SK-N-SH (cell line): ENCODE results near the gene IGFL4. TPM values are rescaled to one million over a fixed set of nuclear protein-coding genes. Genes with fewer than 3 reads are reported as not detected.

Experiments
- CTCF ChIA-PET: fragments of 300-600, 350-600 bp; formaldehyde crosslinking; extraction: SDS; loops from one replicate; lab custom pipeline; 2021; lab: Yijun Ruan, JAX
- POLR2A ChIA-PET: fragments of 350-600 bp; sonication (Branson Sonifier 250); formaldehyde crosslinking; extraction: SDS; loops from one replicate; lab custom pipeline; 2020; ENCODE audit warnings: antibody characterized with exemption, inconsistent platforms; lab: Yijun Ruan, JAX
- DNase-seq: peaks from one replicate; pipeline ENCODE4 v3.0.0; 2012
- H2AFZ ChIP-seq: fragments of 200-600 bp; sonication (generic); 2 replicates; pipeline ENCODE4 v1.8.1; 2016; ENCODE audit warnings: antibody characterized with exemption, mild to moderate bottlenecking, low read depth
- H3F3A ChIP-seq: fragments of 200-600 bp; sonication (generic); replicated peaks from 2 replicates; pipeline ENCODE3; 2016; ENCODE audit warnings: antibody characterized with exemption, mild to moderate bottlenecking; ENCODE audit not compliant: insufficient read depth
- H3K27ac ChIP-seq, 2 experiments: fragments of 200-500 bp in 1 of 2; fragments of 200-600 bp in 1 of 2; sonication (Bioruptor generic) in 1 of 2; sonication (generic), shearing (Covaris generic) in 1 of 2; 2 replicates each; pipeline versions ENCODE4 v1.5.1 to v1.6.1; 2014 to 2016; ENCODE audit warnings: low read depth in 2 of 2, inconsistent platforms in 1 of 2, low read length in 1 of 2, mild to moderate bottlenecking in 1 of 2, mixed read lengths in 1 of 2
- H3K27me3 ChIP-seq: fragments of 200-600 bp; sonication (generic), shearing (Covaris generic); 2 replicates; pipeline ENCODE4 v1.6.1; 2016; ENCODE audit warnings: mixed run types; ENCODE audit not compliant: insufficient read depth
- H3K36me3 ChIP-seq, 2 experiments: fragments of 200-500 bp in 1 of 2; fragments of 200-600 bp in 1 of 2; sonication (Bioruptor generic) in 1 of 2; sonication (generic) in 1 of 2; replicated peaks in 1 of 2; 2 replicates each; pipeline versions ENCODE3 to v1.5.1; 2014 to 2016; ENCODE audit warnings: low read length in 1 of 2, mild to moderate bottlenecking in 1 of 2; ENCODE audit not compliant: insufficient read depth in 2 of 2, control insufficient read depth in 1 of 2
- H3K4me1 ChIP-seq, 2 experiments: fragments of 200-500 bp in 1 of 2; fragments of 200-600 bp in 1 of 2; sonication (Bioruptor generic) in 1 of 2; sonication (generic), shearing (Covaris generic) in 1 of 2; 2 replicates each; pipeline versions ENCODE4 v1.5.1 to v1.6.1; 2014 to 2016; ENCODE audit warnings: low read depth in 1 of 2, low read length in 1 of 2, mixed run types in 1 of 2; ENCODE audit not compliant: insufficient read depth in 2 of 2, control insufficient read depth in 1 of 2
- H3K4me2 ChIP-seq: fragments of 200-600 bp; sonication (generic), shearing (Covaris generic); 2 replicates; pipeline ENCODE4 v1.6.1; 2017; ENCODE audit warnings: mixed run types
- H3K4me3 ChIP-seq, 2 experiments: fragments of 200-500 bp in 1 of 2; fragments of 200-600 bp in 1 of 2; sonication (Bioruptor generic) in 1 of 2; sonication (generic), shearing (Covaris generic) in 1 of 2; 2 replicates each; pipeline versions ENCODE4 v1.5.1 to v1.8.1; 2014 to 2016; ENCODE audit warnings: low read depth in 2 of 2, inconsistent platforms in 1 of 2, low read length in 1 of 2, mild to moderate bottlenecking in 1 of 2, mixed read lengths in 1 of 2, moderate library complexity in 1 of 2
- H3K79me2 ChIP-seq: fragments of 200-600 bp; sonication (generic); 2 replicates; pipeline ENCODE4 v1.8.1; 2017; ENCODE audit warnings: mild to moderate bottlenecking; ENCODE audit not compliant: insufficient read depth
- H3K9ac ChIP-seq: fragments of 200-600 bp; sonication (generic); 2 replicates; pipeline ENCODE4 v1.6.1; 2017; ENCODE audit warnings: mixed run types
- H3K9me2 ChIP-seq: fragments of 200-600 bp; sonication (generic); 2 replicates; pipeline ENCODE4 v1.6.1; 2017; ENCODE audit warnings: mixed run types
- H3K9me3 ChIP-seq: fragments of 200-600 bp; sonication (generic); 2 replicates; pipeline ENCODE4 v1.6.1; 2017; ENCODE audit warnings: mixed run types, mild to moderate bottlenecking, moderate library complexity
- H4K20me1 ChIP-seq: fragments of 200-600 bp; sonication (generic); 2 replicates; pipeline ENCODE4 v1.6.1; 2017; ENCODE audit warnings: mild to moderate bottlenecking, mixed run types; ENCODE audit not compliant: insufficient read depth
- CHD2 ChIP-seq: fragments of 150-350 bp; IDR thresholded peaks from 2 replicates; pipeline ENCODE4 v1.6.1; 2018; ENCODE audit warnings: low read length; ENCODE audit not compliant: partially characterized antibody
- CTCF ChIP-seq: fragments of 200-600 bp; sonication (generic); IDR thresholded peaks from 2 replicates; pipeline ENCODE4 v1.6.1; 2017; ENCODE audit warnings: antibody characterized with exemption, mild to moderate bottlenecking, moderate library complexity
- ELF1 ChIP-seq: IDR thresholded peaks from 2 replicates; pipeline ENCODE4 v1.4.0; 2012
- EP300 ChIP-seq, 2 experiments: IDR thresholded peaks; 2 replicates each; pipeline versions ENCODE4 v1.4.0 to v1.6.1; 2012; ENCODE audit warnings: borderline replicate concordance in 1 of 2, low read depth in 1 of 2, low read length in 1 of 2
- FOXJ3 ChIP-seq: sonication (generic); formaldehyde crosslinking; IDR thresholded peaks from 2 replicates; pipeline ENCODE4 v1.5.1; 2020; ENCODE audit warnings: mild to moderate bottlenecking, missing genetic modification reagents
- FOXM1 ChIP-seq: IDR thresholded peaks from 2 replicates; pipeline ENCODE4 v1.4.0; 2012; ENCODE audit warnings: low read depth, mild to moderate bottlenecking
- GABPA ChIP-seq: IDR thresholded peaks from 2 replicates; pipeline ENCODE4 v1.4.0; 2012; ENCODE audit warnings: low read depth, mild to moderate bottlenecking
- GATA2 ChIP-seq: sonication (generic); formaldehyde crosslinking; IDR thresholded peaks from 2 replicates; pipeline ENCODE4 v1.5.0; 2020; ENCODE audit warnings: mild to moderate bottlenecking, missing genetic modification reagents
- JUND ChIP-seq: IDR thresholded peaks from 2 replicates; pipeline ENCODE4 v1.4.0; 2012
- MAX ChIP-seq: IDR thresholded peaks from 2 replicates; pipeline ENCODE4 v1.4.0; 2012; ENCODE audit warnings: low read depth
- NFIC ChIP-seq: IDR thresholded peaks from 2 replicates; pipeline ENCODE4 v1.4.0; 2012; ENCODE audit warnings: borderline replicate concordance
- RAD21 ChIP-seq: IDR thresholded peaks from 2 replicates; pipeline ENCODE4 v1.6.1; 2012; ENCODE audit warnings: mild to moderate bottlenecking, low read length
- RFX5 ChIP-seq: IDR thresholded peaks from 2 replicates; pipeline ENCODE4 v1.6.1; 2012; ENCODE audit warnings: mild to moderate bottlenecking, improper control_type of control experiment, low read length
- SIN3A ChIP-seq: IDR thresholded peaks from 2 replicates; pipeline ENCODE4 v1.6.1; 2012; ENCODE audit warnings: low read depth, mild to moderate bottlenecking, low read length, moderate library complexity, borderline replicate concordance
- SMC3 ChIP-seq: IDR thresholded peaks from 2 replicates; pipeline ENCODE4 v1.6.1; 2012; ENCODE audit warnings: low read depth, low read length, improper control_type of control experiment
- TCF12 ChIP-seq: IDR thresholded peaks from 2 replicates; pipeline ENCODE4 v1.4.0; 2012
- TEAD4 ChIP-seq: IDR thresholded peaks from 2 replicates; pipeline ENCODE4 v1.4.0; 2012; ENCODE audit warnings: mild to moderate bottlenecking, borderline replicate concordance; ENCODE audit not compliant: insufficient read depth
- YY1 ChIP-seq: IDR thresholded peaks from 2 replicates; pipeline ENCODE4 v1.4.0; 2012; ENCODE audit warnings: low read depth, mild to moderate bottlenecking
- ZBTB33 ChIP-seq: IDR thresholded peaks from 2 replicates; pipeline ENCODE4 v1.4.0; 2012; ENCODE audit warnings: low read depth, borderline replicate concordance
- WGBS: methylation state at CpG from one replicate; pipeline ENCODE4 v1.1.6; 2017; ENCODE audit warnings: low lambda C conversion rate; 5-methylcytosine and 5-hydroxymethylcytosine counted together
- polyA plus RNA-seq, 3 experiments: library from polyadenylated mRNA; depleted of rRNA; stranded (reverse); fragments of >200 nt; gene quantifications; 2 replicates each; pipeline ENCODE4 v1.2.3, GENCODE V29; 2012
- TF ChIP-seq, protein P1 (sequence below): fragments of 150-350 bp; IDR thresholded peaks from 2 replicates; pipeline ENCODE4 v1.6.1; 2017; ENCODE audit warnings: antibody characterized with exemption, low read length, low read depth, borderline replicate concordance
- TF ChIP-seq, protein P2 (sequence below): IDR thresholded peaks from 2 replicates; pipeline ENCODE4 v1.4.0; 2012; ENCODE audit warnings: low read depth, borderline replicate concordance

IGFL4 gene
- polyA plus RNA-seq, 1 of the 3 experiments (the other 2 are of a cell fraction), result not detected

DNA sequence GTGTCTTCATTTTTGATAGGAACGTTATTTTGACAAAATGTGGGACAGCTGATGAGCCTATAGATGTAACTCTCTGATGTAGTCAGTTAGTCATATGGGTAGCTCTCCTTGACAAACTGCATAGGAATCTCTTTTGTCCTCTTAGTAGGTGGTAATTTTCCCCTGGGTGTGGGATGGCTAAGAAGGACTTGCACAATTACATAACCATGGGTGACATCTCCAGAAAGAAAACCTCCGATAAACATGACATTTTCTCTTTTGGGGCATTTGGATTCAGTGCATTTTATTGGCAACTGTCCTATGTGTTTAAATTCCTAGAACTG is 41.9 kb upstream of the IGFL4 start (continued):
- no peak for TF ChIP-seq NFIC
- TF ChIP-seq TEAD4, result no peak
- no peak for TF ChIP-seq TCF12
- TF ChIP-seq, protein P1, sequence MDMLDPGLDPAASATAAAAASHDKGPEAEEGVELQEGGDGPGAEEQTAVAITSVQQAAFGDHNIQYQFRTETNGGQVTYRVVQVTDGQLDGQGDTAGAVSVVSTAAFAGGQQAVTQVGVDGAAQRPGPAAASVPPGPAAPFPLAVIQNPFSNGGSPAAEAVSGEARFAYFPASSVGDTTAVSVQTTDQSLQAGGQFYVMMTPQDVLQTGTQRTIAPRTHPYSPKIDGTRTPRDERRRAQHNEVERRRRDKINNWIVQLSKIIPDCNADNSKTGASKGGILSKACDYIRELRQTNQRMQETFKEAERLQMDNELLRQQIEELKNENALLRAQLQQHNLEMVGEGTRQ, result no peak
- TF ChIP-seq ZBTB33, result no peak
- no peak for TF ChIP-seq JUND
- TF ChIP-seq RAD21, result no peak
- no peak for TF ChIP-seq FOXJ3 (CRISPR knock-in tag)
- no peak for TF ChIP-seq YY1
- no peak for TF ChIP-seq SMC3
- no peak for TF ChIP-seq FOXM1
- no peak for TF ChIP-seq GATA2 (CRISPR knock-in tag)
- no peak for TF ChIP-seq SIN3A
- TF ChIP-seq MAX, result no peak; the same call in 1 of the 2 replicates

DNA sequence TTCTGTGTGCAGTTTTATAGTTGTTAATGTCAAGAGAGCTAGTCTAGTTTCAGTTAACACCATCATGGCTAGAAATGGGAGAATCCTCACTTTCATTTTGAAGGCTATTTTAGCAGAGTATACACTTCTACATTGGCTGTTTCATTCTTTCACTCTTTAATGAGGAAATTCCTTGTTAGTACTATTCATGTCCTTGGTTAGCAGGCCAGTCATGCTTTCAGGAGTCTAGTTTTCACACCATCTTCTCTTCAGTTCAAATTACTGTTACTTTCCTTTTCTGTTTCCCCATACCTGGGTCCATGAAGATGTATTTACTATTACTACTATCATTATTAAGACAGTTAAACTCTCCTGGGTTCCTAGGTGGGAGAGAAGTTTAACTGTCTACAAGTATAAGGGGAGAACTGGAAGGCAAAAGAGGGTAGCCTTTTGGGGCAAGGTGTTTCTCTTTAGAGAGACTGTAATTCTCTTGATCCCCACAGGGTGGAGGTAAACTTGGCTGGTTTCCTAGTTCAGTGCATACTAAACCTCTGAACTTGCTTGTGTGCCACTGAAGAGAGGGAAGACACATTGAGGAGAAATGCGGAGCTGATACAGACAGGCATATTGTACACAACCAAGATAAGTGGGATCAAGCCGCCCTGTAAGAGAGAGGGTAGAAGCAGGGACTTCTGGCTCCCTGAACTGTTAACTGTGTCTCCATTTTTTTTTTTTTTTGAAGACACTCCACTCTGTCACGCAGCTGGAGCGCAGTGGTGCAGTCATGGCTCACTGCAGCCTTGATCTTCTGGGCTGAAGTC is 41.3 kb upstream of the IGFL4 start:
- POLR2A ChIA-PET, result interaction anchor here (0.9 kb wide), 1 partner anchor 110 kb away, joined by 3 read pairs; no protein-coding TSS in a partner anchor
- Histone ChIP-seq H3K4me2 (peak overlapping the region; percentile 66), H3K27ac (no peak overlapping the region)

More for the DNA sequence above, 41.3 kb upstream of the IGFL4 start:
- H3K9me3 ChIP-seq, result peaks cover 3% of the 10 kb centered on the region; the same call in 1 of the 2 replicates
- H3K4me1 ChIP-seq, result peaks cover 6 to 24% of the 10 kb centered on the region in 2 experiments; a peak in 2 of 4 replicates
- WGBS, result 24% methylated on average over 4 of the region's 4 CpGs
- peaks cover 3% of the 10 kb centered on the region for H3K27me3 ChIP-seq
- H3K79me2 ChIP-seq, result no peaks in the 10 kb centered on the region
- H4K20me1 ChIP-seq, result no peaks in the 10 kb centered on the region
- no peak overlapping the region for H3K4me3 ChIP-seq
- CTCF ChIA-PET, result interaction anchor here (0.6 to 10.3 kb wide), 28 partner anchors 8 to 199 kb away, joined by 3 to 132 read pairs (median 4); partner anchors contain the start of gene IGFL4
- H3K9ac ChIP-seq, result no peak overlapping the region
- peaks cover 29% of the 10 kb centered on the region for H3F3A ChIP-seq
- TF ChIP-seq CHD2, result no peak
- peak in 1 of 2 experiments; percentile 17; a peak in 1 of 4 replicates for TF ChIP-seq EP300 (IDR thresholded peaks at IDR 0.05; ENCODE audit: borderline replicate concordance in 1 of 2, low read depth in 1 of 2, low read length in 1 of 2)
- no peak for TF ChIP-seq ELF1
- TF ChIP-seq, protein P2, sequence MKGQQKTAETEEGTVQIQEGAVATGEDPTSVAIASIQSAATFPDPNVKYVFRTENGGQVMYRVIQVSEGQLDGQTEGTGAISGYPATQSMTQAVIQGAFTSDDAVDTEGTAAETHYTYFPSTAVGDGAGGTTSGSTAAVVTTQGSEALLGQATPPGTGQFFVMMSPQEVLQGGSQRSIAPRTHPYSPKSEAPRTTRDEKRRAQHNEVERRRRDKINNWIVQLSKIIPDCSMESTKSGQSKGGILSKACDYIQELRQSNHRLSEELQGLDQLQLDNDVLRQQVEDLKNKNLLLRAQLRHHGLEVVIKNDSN, result no peak
- no peak for TF ChIP-seq GABPA
- peak; percentile 96 for TF ChIP-seq NFIC
- TF ChIP-seq SMC3, result peak; percentile 81
- TF ChIP-seq RAD21, result peak; percentile 63
- peak; percentile 37; the same call in 1 of the 2 replicates for TF ChIP-seq MAX
- TF ChIP-seq, protein P1, result no peak
- no peak for TF ChIP-seq RFX5
- peak; percentile 76 for TF ChIP-seq CTCF
- no peak for TF ChIP-seq JUND
- H3K36me3 ChIP-seq, result no peaks in the 10 kb centered on the region
- peak overlapping the region; percentile 17; the same call in 1 of the 2 replicates for H2AFZ ChIP-seq
- DNase-seq, result peak; percentile 63
- H3K9me2 ChIP-seq, result no peaks in the 10 kb centered on the region
